NCI-H2196 (cell line): ENCODE data around the gene FGFR2.
"Not testable (repeated sequence)": the region's sequence is repeated elsewhere in the genome, so short reads cannot be mapped to it uniquely, and the experiment has no call there.

ENCODE experiments used
- DNase-seq: peaks from one replicate; lab custom pipeline; 2025; ENCODE audit not compliant: unreplicated experiment; lab: John Stamatoyannopoulos, UW

The FGFR2 gene

GRCh38 chr10:121556918-121557573 lies 41.2 kb downstream of the FGFR2 start:
- DNase-seq: no peak

GRCh38 chr10:121556455-121556854 lies 41.8 kb downstream of the FGFR2 start:
- DNase-seq: no peak

GRCh38 chr10:121554916-121555315 lies 43.3 kb downstream of the FGFR2 start:
- not testable (repeated sequence) for DNase-seq

GRCh38 chr10:121553511-121554264 lies 44.6 kb downstream of the FGFR2 start:
- DNase-seq: no peak

- no peak for DNase-seq
Observed at GRCh38 chr10:121552746-121553145, 45.5 kb downstream of the FGFR2 start.

- DNase-seq: no peak
Observed at GRCh38 chr10:121551210-121551885, 46.9 kb downstream of the FGFR2 start.

GRCh38 chr10:121544301-121544869 lies 53.9 kb downstream of the FGFR2 start:
- DNase-seq: no peak

- DNase-seq: no peak
Observed at GRCh38 chr10:121543545-121543944, 54.7 kb downstream of the FGFR2 start.

- no peak for DNase-seq
Observed at GRCh38 chr10:121541450-121542120, 56.7 kb downstream of the FGFR2 start.

GRCh38 chr10:121540732-121541395 lies 57.4 kb downstream of the FGFR2 start:
- no peak for DNase-seq

GRCh38 chr10:121539786-121540185 lies 58.5 kb downstream of the FGFR2 start:
- no peak for DNase-seq

- DNase-seq: no peak
Observed at GRCh38 chr10:121536310-121536913, 61.8 kb downstream of the FGFR2 start.

- no peak for DNase-seq
Observed at GRCh38 chr10:121535381-121535780, 62.9 kb downstream of the FGFR2 start.

GRCh38 chr10:121532292-121532864 lies 65.9 kb downstream of the FGFR2 start:
- DNase-seq: no peak

- no peak for DNase-seq
Observed at GRCh38 chr10:121531830-121532178, 66.4 kb downstream of the FGFR2 start.

- no peak for DNase-seq
Observed at GRCh38 chr10:121531076-121531829, 67.0 kb downstream of the FGFR2 start.

- no peak for DNase-seq
Observed at GRCh38 chr10:121530481-121531075, 67.7 kb downstream of the FGFR2 start.

- DNase-seq: no peak
Observed at GRCh38 chr10:121527690-121528089, 70.6 kb downstream of the FGFR2 start.

GRCh38 chr10:121526801-121527221 lies 71.4 kb downstream of the FGFR2 start:
- DNase-seq: no peak
